Measurements from ENCODE around the gene MSH3.
"Not testable (repeated sequence)": the region's sequence is repeated elsewhere in the genome, so short reads cannot be mapped to it uniquely, and the experiment has no call there.

The MSH3 gene

DNA sequence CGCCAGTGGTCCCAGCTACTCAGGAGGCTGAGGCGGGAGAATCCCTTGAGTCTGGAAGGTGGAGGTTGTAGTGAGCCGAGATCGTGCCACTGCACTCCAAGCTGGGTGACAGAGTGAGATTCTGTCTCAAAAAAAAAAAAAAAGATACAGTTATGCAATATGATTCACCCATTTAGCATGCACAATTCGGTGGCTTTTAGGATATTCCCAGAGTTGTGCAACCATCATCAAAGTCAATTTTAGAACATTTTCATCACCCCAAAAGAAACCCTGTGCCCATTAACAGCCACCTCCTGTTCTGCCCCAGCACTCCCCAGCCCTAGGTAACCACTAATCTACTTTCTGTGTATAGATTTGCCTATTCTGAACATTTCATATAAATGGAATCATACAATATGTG lies 4.7 kb downstream of the MSH3 start:
- DNase-seq: no peak

DNA sequence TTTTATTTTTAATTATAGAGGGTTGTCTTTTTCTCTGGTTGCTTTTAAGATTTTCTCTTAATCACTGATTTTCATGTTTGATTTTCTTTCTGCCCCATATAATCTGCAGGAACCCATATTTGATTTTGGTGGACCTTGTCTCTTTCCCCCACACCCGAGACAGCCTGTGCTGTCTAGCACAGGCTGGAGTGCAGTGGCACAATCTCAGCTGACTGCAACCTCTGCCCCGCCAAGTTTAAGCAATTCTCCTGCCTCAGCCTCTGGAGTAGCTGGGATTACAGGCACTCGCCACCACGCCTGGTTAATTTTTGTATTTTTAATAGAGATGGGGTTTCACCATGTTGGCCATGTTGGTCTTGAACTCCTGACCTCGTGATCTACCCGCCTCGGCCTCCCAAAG lies 6.2 kb downstream of the MSH3 start:
- DNase-seq: not testable (repeated sequence)

DNA sequence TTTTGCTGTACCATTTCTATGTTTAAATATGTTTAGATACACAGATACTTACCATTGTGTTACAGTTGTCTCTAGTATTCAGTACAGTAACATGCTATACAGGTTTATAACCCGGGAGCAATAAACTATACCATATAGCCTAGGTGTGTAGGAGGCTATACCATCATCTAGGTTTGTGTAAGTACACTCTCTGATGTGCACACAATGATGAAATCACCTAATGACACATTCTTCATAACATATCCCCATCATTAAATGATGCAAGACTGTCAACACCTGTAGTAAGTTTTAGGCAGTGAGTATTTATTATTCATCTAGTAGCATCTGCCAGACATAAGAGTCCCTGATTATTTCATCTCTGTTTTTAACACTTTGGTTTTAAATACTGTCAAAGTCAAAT lies 7.7 kb downstream of the MSH3 start:
- no peak for DNase-seq

DNA sequence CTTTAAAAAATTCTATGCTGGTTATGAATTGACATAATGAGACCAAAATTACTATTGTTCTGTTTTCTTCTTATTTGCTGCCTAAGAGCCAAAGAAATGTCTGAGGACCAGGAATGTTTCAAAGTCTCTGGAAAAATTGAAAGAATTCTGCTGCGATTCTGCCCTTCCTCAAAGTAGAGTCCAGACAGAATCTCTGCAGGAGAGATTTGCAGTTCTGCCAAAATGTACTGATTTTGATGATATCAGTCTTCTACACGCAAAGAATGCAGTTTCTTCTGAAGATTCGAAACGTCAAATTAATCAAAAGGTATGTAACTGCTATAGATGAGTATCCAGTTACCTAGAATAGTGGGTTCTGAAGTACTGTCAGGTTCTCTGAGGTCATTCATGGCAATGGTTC lies 10.6 kb downstream of the MSH3 start:
- DNase-seq: no peak

DNA sequence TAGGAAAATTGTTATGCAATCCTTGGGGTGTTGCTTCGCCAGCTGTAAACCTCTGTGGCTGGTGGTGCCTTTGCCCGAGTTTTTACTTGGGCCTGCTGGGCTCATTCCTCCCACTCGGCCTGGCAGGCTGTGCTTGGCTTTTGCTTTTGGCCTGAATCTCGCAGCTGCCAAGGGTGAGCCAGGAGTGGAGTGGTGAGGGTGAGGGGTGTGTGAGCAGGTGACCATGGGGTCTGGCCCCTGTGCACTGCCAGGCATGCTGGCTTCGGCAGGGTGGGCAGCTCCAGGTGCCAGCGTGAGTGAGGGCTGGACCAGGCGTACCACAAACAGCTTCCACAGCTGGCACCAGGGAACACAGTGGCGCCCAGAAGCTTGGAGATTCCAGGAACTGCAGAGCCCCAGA lies 12.9 kb downstream of the MSH3 start:
- no peak for DNase-seq

DNA sequence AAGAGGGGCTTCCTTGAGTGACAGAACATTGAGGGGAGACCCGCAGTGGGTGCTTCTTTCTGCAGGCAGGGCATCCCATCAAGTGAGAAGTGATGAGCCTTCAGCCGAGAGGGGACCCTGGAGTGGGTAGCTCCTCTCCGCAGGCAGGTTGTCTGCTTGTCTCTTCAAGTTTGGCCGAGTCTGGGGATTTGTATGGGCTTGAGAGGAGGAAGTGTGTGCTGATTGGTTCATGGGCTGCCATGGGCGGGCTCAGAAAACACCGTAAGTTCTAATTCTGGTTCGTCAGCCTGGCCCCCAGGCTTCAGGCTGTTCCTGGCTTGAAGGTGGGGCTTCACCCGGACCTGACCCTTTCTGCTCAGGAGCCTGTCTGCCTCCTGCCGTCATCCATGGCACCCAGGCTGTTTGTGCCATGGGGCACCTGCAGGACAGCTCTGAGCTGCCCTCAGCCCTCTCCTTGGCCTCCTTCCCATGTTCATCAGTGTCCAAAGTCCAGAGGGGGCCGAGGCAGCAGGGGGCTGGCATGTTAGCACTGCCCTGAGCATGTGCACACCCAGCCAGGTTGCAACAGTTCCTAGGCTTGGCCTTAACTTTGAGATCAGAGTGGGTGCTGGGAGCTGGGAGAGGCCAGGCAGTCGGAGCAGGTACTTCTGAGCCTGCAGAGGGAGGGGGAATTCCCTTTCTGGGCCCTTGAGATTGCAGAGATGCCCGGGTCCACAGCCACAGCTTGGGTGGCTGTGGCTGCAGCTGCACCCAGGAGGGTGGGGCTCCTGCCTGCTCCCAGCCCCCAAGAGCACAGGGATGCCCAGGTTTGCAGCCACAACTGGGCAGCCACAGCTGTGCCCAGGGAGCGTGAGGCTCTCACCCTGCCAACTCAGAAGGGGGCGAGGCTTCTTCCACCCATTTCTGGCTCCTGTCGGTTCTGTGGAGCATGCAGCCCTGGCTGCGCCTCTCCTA lies 13.8 kb downstream of the MSH3 start:
- no peak for DNase-seq

DNA sequence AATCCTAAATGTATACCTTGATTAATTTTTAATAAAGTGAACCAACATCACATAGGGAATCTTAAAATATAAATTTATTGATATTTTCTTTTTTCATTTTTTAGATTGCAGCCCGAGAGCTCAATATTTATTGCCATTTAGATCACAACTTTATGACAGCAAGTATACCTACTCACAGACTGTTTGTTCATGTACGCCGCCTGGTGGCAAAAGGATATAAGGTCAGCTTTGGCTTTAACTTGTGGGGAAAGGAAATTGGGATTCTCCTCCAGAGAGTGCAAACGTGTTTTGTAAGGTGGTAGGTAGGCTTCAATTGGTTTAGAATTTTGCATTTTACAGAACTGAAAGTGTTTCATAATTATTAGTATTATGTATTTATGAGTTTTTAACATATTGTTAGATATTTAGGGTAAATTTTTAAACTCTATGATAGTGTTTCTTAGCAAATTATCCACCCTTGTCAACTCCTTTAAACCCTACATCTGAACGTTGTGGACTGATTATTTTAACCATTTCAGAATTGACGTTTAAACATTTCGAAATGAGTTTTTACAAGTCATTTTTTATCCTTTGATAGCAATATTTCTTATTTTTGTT lies 17.8 kb downstream of the MSH3 start:
- peak; percentile 29 for DNase-seq

DNA sequence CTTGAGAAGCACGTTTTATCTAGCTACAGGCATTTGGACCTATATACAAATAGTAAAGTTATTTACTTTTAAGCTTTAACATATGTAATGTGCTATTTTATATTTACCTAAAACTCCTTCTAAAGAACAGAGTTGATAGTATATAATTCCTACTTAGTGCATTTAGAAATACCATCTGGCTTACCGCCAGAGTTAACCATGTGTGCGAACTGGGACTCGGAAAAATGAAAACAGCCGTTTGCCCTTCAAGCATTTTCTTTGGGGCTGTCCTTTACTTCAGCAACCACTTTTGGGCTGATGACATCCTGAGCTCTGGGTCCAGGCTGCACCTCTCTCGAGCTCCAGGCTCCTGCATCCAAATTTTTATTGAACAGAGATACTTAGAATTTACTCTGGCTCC lies 22.3 kb downstream of the MSH3 start:
- no peak for DNase-seq

DNA sequence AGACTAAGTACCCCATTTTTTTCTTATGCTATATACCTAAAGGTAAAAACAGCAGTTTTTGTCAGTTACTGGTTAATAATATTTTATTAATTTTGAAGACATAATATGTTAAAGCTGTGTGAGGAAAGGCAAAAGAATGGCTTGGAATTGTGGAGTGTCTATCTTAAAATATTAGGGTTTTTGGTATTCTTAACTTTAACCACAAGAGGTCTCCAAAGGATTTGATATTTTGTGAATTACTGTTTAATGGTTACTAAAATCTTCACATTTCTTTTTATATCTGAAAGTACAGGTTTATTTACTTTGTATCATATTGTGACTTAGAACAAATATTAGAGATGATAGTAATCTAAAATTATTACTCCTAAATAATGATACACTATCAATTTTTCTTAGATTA lies 32.3 kb downstream of the MSH3 start:
- no peak for DNase-seq

DNA sequence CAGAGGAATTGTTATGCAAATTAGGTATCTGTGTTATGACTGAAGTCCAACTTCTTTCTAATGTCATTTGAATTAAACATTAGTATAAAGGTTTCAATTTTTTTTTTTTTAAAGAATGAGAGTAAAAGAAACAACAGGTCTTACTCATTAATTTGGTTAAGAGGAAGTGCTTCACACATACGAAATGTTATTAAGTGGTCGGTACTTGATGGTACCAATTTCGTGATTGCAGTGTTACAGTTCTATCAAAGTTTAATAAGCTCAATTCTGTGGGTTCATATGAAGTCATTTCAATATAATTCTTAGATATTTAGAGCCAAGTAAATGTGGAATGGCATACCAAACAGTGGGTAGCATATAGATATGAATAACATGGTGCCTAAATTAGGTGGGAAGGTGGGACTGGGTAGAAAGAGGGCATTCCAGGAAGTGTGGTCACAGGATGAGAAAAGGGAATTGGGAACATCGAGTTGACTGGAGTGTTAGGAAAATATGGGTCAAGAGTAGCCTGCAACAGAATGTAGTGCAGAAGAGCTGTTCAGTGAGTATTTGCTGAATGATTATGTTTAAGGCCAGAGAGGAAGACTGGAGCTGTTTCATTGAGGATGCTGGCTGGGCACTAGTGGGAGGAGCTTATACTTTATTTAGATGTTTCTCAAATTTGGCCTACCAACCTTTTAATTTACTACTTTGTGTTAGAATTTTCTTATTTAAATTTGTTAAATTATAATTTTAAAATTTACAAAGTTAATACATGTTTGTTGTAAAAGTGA lies 34.4 kb downstream of the MSH3 start:
- no peak for DNase-seq

DNA sequence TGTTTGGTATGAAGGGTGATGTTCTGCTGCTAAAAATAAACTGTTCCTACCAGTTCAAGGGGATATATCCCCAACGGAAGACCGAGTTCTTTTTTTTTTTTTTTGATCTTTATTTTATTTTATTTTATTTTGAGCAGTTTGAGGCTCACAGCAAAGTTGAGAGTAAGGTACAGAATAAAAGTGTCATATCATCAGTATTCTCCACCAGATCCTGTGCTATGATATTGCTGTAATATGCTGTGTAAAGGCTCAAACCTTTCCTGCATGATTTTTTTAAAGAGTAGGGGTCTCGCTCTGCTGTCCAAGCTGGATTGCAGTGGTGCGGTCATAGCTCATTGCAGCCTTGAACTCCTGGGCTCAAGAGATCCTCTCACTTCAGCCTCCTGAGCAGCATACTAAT lies 35.2 kb downstream of the MSH3 start:
- no peak for DNase-seq

DNA sequence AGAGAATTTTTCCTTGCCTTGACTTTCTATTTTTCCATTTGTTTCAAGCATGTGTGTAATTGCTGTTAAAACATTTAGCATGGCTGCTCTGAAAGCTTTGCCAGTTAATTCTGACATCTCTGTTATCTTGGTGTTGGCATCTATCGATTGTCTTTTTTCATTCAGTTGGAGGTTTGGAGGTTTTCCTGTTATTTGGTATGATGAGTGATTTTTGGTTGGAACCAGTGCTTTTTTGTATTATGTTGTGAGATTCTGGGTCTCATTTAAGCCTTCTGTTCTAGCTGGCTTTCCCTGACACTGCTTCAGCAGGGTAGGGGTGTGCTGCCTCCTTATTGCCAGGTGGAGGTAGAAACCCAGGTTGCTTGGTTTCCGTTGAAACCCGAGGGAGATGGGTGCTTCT lies 41.2 kb downstream of the MSH3 start:
- no peak for DNase-seq

DNA sequence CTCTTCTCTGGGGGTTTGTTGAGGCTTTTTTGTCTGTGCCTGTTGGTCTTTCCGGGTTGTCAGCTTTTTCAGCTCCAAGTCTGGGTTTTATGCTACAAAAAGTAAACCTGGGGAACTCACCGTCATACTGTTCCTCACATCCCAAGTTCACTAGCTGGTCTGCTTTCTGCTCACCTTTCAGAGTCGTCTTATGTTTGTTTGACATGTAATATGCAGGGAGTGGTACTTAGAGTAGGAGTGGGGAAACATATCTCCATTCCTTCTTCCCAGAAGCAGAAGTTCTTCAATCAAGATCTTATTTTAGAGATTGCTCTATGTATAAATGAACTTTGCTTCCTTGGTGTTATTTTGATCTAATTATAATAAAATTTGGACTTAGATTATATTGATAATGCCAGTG lies 42.0 kb downstream of the MSH3 start:
- DNase-seq: no peak

DNA sequence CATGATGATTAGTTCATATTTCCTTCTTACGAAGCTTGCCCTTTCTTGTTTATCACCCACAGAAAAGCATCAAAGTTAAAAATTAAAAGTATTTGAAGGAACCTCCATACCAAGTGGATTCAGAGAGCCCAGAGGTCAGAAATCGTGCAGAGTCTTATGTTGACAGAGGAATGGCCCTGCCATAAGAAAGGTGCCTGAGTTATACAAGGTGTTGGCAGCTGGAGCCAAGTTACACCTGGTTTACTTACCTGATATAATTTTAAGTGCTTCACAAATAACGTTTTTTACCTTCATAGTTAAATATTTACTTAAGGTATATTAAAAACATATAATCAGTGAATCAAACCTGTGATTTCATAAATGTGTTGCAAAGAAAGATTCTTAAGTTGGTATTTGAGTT lies 42.6 kb downstream of the MSH3 start:
- no peak for DNase-seq

DNA sequence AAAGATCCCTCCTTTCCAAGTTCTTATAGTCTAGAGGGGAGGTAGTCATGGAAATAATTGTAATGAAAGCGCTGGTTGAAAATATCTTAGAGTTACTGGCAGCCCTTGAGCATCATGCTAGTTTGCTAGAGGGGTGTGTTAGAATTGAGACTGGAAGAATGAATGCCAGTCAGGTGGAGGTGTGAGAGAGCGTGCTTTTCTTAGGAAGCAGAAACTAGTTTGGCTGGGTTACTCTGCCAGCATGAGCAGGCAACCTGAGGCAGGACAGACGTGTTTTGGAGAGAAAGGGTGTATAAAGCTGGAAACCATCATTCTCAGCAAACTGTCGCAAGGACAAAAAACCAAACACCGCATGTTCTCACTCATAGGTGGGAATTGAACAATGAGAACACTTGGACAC lies 43.9 kb downstream of the MSH3 start:
- no peak for DNase-seq

DNA sequence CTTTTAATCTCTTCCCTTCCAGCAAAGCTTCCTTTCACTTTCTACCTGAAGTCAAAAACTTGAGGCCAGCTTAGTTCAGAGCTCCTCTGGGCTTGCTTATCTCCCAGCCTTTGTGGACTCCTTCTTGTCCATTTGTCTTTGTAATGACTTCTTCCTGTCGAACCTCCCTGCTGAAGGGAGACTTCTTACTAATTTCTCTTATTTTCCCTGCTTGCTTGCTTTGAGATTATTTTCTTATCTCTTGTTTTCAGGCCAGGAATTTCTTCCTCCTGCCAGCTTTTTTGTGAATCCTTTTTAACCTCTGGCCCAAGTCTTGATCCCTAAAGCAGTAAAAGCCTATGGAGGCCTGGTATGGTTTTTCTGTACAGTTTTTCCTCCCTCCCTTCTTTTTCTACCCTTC lies 47.1 kb downstream of the MSH3 start:
- no peak for DNase-seq

DNA sequence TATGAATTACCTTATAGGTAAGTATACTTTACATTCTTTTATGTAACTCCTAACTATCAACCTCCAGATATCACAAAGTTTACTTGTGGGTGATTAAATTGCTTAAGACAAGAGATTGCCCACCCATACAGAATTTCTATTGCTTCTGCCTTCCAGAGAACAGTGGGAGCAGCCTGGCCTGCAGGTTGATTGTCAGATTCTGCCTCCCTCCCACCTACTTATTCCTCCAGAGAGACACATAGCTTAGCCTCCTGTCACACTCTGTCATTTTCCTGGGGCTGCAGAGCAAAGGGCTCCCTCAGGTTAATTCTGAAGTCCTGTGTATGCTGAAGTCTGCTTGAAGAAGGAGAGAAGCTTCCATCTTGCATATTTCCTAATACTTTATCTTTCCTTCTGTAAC lies 48.8 kb downstream of the MSH3 start:
- DNase-seq: no peak

DNA sequence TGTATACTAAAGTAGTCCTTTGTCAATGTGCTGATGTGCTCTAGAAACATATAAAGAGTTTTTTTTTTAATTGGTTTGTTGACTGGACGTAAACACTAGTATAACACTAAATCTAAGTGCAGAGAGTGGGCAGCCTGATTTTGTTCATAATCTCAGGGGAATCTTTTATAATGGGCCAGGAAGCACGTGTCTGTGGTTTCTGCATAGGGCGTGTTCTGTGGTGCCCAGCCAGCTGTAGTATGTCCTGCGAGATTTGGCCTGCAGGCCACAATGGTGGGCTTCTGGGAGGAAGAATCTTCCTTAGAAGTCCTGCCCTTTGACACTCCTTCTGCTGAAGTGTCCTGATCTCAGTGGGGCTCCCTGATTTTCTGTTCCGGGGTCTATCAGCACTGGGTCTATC lies 49.3 kb downstream of the MSH3 start:
- DNase-seq: no peak

DNA sequence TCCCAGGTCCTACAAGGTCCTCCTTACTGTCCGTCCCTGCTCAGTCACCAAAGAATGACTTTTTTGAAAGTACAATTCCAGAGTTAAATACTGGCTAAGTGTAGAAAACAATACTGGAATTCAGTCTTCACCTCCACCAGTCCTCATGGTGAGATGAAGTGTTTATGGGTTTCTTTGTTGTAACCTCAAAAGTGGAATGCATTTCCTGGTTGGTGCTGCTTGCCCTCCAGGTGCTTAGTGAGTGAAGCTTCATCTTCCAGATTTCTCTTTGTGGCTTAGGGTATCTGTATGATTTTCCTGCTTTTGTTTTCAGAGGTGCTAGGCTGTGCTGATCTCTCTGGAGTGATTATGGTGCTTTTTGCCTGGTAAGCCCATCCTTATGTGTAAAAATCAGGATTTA lies 49.8 kb downstream of the MSH3 start:
- DNase-seq: no peak

DNA sequence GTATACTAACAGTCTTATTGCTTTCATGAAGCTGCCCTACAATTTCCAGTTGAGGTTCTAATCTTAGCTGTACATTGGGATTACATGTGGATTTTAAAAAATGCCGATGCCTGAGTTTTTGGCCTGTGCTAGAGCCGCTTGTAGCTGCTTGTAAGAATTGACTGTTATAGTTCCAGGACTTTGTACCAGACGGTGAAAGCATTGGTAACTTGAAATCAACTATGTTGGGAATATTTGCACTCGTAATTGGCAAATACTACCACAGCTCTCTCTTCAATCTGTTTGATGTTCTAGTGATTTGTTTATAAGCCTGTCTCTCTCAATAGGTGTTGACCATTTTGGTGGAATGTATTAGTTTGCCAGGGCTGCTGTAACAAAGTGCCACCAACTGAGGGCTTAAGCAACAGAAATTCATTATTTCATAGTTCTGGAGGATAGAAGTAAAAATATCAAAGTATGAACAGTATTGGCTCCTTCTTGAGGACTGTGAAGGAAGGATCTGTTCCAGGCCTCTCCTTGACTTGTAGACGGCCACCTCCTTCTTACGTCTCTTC lies 50.8 kb downstream of the MSH3 start:
- no peak for DNase-seq

DNA sequence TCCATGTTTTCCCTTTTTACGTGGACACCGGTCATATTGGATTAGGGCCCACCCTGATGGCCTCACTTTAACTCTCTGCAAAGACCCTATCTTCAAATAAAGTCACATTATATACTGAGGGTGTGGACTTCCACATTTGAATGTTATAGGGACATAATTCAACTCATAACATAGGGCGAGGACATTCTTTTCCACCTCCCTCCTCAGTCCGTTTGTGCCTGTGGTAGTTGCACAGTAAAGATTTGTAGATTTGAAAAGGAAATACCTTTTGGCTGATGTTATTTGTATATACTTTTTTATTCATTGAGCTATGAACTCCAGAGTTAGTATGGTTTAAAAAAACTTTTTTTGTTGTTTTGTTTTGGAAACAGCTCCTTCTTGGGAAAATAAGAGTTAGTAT lies 51.3 kb downstream of the MSH3 start:
- DNase-seq: no peak

DNA sequence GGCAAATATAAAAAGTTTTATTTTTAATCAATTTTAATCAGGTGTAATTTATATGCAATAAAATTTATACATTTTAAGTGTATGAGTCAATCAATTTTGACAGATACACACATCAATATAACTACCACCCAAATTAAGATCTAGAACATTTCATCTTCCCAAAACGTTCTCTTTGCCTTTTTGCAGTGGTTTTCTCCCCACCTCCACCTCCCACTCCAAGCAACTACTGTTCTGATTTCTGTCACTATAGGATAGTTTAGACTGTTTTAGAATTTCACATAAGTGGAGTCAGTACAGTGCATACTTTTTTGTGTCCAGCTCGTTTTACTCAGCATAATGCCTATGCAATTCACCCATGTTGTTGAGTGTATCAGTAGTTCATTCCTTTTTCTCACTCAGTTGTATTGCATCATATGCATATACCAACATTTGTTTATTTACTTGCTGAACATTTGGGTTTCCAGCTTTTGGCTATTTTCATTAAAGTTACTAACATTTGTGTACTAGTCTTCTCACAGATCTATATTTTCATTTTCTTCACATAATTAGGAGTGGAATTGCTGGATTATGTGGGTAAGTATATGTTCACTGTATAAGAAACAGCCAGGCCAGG lies 52.5 kb downstream of the MSH3 start:
- no peak for DNase-seq

DNA sequence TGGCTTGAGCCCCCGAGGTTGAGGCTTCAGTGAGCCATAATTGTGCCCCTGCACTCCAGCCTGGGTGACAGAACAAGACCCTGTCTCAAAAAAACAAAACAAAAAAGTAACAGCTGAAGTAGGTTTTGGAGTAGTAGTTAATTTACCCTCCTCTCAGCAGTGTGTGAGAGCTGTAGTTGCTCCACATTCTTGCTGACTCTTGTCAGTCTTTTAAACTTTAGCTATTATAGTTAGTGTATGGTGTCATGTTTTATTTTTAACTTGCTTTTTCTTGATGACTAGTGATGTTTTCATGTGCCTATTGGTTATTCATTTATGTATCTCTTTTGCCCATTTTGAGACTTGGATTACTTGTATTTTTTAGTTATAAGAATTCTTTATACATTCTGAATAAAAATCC lies 53.2 kb downstream of the MSH3 start:
- DNase-seq: no peak
